Transverse colon (tissue), 4 donors: Measurements from ENCODE around the gene AMBP.

ENCODE experiments used
- CTCF ChIP-seq, 5 experiments: fragments of 200-600 bp in 3 of 5; fragments of 450-650 bp in 2 of 5; sonication (generic) in 3 of 5; IDR thresholded peaks; 1 replicate in 2 of 5; 2 replicates in 3 of 5; pipeline ENCODE4 v1.5.1; 2016 to 2017; ENCODE audit warnings: antibody characterized with exemption in 5 of 5, inconsistent platforms in 3 of 5, mild to moderate bottlenecking in 2 of 5, moderate library complexity in 1 of 5
- EP300 ChIP-seq: sonication (generic); formaldehyde crosslinking; IDR thresholded peaks from one replicate; pipeline ENCODE4 v1.6.1; 2017; ENCODE audit warnings: antibody characterized with exemption, low read depth
- POLR2A ChIP-seq: fragments of 450-650 bp; IDR thresholded peaks from one replicate; pipeline ENCODE4 v1.6.1; 2016; ENCODE audit warnings: antibody characterized with exemption, mild to moderate bottlenecking, moderate library complexity
- POLR2AphosphoS5 ChIP-seq, 3 donors: sonication (generic); formaldehyde crosslinking; IDR thresholded peaks; one replicate each; pipeline ENCODE4 v1.6.1; 2016; ENCODE audit warnings: antibody characterized with exemption in 3 of 3

- TF ChIP-seq CTCF (IDR thresholded peaks at IDR 0.05) (no peak), EP300 (no peak), POLR2AphosphoS5 (IDR thresholded peaks at IDR 0.05) (no peak), POLR2A (no peak)
These were observed 37.6 kb upstream of the AMBP start for GRCh38 chr9:114115654-114116125.
